Right lung (tissue), 5 donors: ENCODE measurements around the gene OCRL. TPM values are rescaled to one million over a fixed set of nuclear protein-coding genes. Genes with fewer than 3 reads are reported as not detected.

Source experiments
- DNase-seq, 2 donors: peaks; one replicate each; pipeline ENCODE4 v3.0.0-alpha.2; 2013
- polyA plus RNA-seq, 5 donors: library from polyadenylated mRNA; unstranded; fragments of 120-200 nt; gene quantifications; one replicate each; pipeline versions ENCODE4 v1.2.1 to v1.2.3, GENCODE V29; 2013; ENCODE audit warnings: inconsistent platforms in 1 of 5, low replicate concordance in 1 of 5; ENCODE audit not compliant: insufficient read length in 5 of 5, insufficient read depth in 1 of 5

The OCRL gene
- polyA plus RNA-seq, 5 donors: 23.3 to 29.9 (median 28.5) TPM

DNA sequence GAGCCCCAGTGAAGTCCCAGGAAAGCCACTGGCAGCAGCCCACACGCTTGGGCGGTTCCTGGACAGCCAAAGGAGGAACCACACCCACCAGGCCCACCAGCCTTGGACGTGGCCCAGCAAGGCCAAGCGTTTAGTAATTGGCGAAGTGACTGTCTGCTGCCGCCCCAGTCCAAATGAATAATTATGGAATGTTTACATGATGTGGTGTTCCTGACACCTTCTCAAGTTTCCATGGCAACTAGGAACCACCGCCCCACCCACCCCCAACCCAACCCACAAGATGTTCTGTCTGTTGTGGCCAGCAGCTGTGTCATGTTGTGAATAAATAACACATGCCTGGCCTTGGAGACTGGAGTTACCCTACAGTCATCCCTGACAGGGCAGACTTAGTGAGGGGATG, 92.4 kb downstream of the OCRL start:
- no peak for DNase-seq

DNA sequence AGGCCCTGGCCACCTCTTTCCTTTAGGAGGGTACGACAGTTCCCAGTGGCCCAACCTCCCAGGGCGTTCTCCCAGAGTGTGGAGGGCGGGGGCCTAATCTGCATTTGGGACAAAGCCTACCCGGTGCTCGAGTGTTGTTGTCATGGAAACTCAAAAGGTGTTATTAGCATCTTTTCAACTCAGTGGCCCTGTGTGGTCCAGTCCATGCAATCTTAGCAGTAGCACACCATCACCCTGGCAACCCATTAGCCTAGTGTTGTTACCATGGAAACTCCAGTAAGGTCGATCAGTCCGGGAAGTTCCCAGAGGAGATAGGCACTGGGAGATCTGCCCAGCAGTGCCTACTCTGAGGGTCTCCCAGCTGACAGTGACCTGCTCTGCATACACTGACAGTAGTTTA, 94.5 kb downstream of the OCRL start:
- DNase-seq: no peak

DNA sequence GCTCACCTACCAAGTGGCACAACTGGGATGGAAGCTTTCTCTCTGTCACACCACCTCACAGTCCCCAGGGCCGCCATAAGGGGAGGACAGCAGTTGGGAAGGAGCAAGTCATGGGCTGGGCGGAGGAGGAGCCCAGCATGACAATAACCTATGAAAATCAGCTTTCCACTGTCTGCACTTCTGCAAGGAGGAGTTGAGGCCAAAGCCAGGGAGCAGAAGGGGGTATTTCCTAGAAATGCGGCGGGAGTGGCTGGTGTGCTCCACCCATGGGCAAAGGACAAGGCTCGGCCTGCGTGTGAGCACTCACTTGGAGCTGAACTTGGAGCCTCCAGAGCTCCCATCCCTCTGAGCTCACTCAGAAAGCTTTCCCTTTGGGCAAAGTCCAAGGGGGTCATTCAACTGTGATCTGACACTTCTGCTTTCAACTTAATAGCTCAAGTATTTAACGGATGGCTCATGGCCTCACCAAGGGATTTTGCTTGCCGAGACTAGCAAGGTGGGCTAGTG, 96.2 kb downstream of the OCRL start:
- DNase-seq: no peak

DNA sequence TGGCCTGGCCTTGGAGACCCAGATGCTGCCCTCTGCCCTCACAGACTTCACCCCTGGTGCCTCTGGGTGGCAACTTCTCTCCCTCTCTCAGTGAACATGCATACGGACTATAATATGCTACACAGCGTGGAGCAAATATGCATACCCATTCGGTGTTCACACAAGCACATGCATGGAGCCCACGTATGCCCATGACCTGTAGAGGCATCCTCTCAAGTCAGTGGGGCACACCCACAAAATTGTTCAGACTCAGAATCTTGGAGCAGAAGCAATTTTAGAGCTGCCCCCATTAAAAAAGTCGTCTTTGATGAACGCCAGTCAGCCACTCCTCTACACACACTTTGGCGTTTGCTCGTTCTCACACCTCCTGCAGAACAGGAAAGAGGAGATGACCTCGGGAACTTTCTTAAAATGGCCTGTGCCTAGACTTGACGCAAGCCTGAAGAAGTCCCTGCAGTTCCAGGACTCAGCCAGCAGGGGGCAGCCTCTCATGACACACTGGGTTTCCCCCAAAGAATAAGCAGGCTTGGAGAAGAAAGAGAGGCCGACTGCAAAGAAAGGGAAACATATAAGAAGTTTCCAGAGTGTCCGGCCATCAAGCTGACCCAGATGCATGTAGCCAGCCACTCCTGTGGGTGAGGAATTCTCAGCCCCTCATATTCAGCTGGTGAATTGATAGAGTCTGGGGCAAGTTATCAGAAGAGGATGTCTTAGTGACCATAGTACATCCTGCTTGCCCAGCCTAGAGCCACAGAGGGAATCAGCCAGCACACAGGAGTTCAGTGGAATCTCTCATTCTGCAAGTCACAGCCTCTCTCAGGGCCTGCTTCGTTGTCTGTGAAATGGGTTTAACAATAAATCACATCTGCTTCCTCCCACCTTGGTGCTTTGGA, 97.4 kb downstream of the OCRL start:
- DNase-seq: peak in 1 of 2 donors; percentile 51

DNA sequence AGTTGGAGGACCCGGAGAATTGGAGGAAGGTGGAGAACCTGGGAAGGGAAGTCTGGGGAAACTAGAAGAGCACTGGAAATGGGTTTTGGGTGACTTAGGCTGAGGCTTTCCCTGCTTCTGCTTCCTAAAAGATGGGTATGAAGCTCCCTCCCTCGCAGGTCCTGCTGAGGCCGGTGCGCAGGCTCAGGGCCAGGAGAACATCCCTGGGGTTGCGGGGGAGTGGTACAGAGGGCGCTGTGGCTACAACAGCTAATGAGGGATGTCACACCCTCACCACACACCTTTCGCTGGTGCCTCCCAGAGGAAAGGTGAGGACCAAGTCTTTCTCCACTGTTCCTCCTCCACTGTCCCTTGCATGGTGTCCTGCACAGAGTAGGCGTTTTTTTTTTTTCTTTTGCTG, 98.9 kb downstream of the OCRL start:
- no peak for DNase-seq

DNA sequence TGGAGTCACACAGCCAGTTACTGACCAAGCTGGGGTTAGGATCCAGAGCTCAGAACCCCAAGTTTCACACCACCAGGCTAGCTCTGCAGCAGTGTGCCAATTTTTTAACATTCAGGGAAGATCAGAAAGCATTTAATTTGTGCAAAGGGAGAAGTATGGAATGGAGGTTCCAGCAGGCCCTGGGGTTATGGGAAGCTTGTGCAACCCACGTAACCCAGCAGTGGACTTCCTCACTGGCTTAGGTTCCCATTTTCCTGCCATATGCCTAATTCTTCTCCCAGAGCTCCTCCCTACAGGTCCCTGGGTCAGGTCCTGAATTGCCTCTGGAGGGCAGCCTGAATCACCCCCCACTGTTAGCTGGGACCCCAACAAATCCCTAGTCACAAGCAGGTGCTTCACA, 100.7 kb downstream of the OCRL start:
- no peak for DNase-seq

DNA sequence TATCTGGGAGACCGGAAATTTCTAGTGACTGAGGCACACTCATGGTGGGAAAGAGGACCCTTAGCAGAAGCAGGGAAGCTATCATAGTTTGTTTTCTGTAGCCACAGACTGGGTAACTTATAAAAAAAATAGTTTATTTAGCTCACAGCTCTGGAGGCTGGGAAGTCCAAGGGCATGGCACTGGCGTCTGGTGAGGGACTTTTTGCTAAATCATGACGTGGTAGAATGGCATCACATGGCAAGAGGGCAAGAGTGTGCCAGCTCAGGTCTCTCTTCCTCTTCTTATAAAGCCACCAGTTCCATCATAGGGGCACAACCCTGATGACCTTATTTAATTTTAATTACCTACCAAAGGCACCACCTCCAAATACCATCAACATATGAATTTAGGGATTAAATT, 101.4 kb downstream of the OCRL start:
- no peak for DNase-seq

DNA sequence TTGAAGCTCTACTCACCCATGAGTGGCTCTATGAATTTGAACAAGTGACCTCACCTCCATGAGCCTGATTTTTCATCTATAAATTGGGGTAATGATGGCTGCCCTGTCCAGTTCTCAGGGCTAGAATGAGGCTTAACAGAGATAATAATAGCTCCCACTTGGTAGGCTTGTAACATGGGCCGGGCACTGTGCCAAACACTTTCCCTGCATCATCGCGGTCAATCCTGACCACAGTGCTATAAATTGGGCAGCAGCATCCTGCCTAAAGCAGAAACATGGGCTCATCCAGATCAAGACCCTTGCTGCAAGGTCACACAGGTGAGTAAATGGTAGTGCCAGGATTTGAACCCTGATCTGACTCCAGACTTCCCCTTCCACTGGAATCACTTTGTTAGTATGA, 101.9 kb downstream of the OCRL start:
- DNase-seq: no peak

Other genes starting within 250 kb of the OCRL start
- 100 to 1,000 TPM in 4 of 5 donors, 10 to 100 TPM in 1; 91.2 to 146 (median 131) TPM for gene SMARCA1, start 16.8 kb upstream of the OCRL start, polyA plus RNA-seq
- 10 to 100 TPM in 1 of 5 donors, 1 to 10 TPM in 4; 3.3 to 10.7 (median 5.3) TPM for gene APLN, start 114.7 kb downstream of the OCRL start, polyA plus RNA-seq
- 1 to 10 TPM; 5.9 to 8.5 (median 8.2) TPM for gene XPNPEP2, start 198.7 kb downstream of the OCRL start, polyA plus RNA-seq
- 1 to 10 TPM; 2.8 to 4.1 (median 3.4) TPM for gene SASH3, start 239.7 kb downstream of the OCRL start, polyA plus RNA-seq